NOMO-1 (cell line): ENCODE data around the gene TUBA3E.
"Not testable (repeated sequence)": the region's sequence is repeated elsewhere in the genome, so short reads cannot be mapped to it uniquely, and the experiment has no call there.

Source experiments
- DNase-seq, 2 experiments: peaks; one replicate each; lab custom pipeline; 2025; ENCODE audit not compliant: unreplicated experiment in 2 of 2; lab: John Stamatoyannopoulos, UW

Gene TUBA3E

GRCh38 chr2:130198343-130198742 lies at the start of gene TUBA3E:
TUBA3E (minus strand) TSS chr2:130198439; CDS start chr2:130198360, 79 bp downstream.
- DNase-seq = no peak

GRCh38 chr2:130246430-130246829 lies 48.2 kb upstream of the TUBA3E start:
- no peak for DNase-seq

- no peak for DNase-seq
Measured at GRCh38 chr2:130245976-130246375, 47.7 kb upstream of the TUBA3E start.

DNA sequence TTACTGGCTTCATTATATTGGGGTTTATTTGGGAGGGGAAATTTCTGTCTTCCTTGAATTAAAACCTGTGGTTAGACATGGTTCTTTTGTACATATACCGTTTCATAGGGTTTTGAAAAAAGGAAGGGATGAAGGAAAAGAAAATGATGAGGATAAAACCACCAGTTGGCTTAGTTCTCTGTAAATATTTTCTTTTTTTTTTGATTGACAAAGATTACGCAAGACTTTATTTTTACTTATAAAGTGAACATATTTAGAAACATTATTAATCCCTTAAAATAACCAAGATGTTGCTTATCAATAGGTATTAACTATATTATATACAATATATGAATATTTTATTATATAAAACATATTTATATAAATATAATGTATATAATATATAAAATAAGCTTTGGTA lies 45.1 kb upstream of the TUBA3E start:
- no peak for DNase-seq

GRCh38 chr2:130241041-130241707 lies 42.9 kb upstream of the TUBA3E start:
- no peak for DNase-seq

DNA sequence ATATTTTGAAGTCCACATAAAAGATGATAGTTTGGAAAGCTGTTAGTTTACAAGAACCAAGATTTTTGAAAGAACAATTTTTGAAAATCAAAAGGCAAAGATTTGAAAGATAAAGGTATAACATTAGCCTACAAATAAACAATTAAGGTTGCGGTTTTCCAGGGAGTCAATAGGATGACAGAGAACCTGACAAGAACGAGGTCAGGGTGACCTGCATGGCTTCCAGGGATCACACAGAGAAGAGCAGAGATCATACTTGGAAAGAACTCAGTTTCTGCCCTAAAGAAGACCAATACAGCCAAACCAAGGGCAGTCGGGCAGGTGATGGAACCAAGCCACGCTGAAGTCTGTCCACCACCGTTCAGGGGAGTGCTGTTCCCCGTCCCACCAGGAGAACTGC lies 41.3 kb upstream of the TUBA3E start:
- not testable (repeated sequence) for DNase-seq

- DNase-seq = not testable (repeated sequence)
Measured at GRCh38 chr2:130233066-130233465, 34.8 kb upstream of the TUBA3E start.

GRCh38 chr2:130231656-130232055 lies 33.4 kb upstream of the TUBA3E start:
- DNase-seq = no peak

- not testable (repeated sequence) for DNase-seq
Measured at GRCh38 chr2:130230907-130231306, 32.7 kb upstream of the TUBA3E start.

DNA sequence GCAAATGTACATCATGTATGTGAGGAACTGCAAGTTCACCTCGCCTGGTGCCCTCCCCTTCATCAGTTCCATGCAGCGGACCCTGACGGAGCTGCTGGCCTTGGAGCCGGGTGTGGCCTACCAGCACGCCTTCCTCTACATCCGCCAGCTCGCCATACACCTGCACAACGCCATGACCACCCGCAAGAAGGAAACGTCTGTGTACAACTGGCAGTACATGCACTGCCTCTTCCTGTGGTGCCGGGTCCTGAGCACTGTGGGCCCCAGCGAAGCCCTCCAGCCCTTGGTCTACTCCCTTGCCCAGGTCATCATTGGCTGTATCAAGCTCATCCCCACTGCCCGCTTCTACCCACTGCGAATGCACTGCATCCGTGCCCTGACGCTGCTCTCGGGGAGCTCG lies 32.1 kb upstream of the TUBA3E start:
- DNase-seq = not testable (repeated sequence)

- DNase-seq = not testable (repeated sequence)
Measured at GRCh38 chr2:130229161-130229510, 30.9 kb upstream of the TUBA3E start.

GRCh38 chr2:130228467-130229160 lies 30.4 kb upstream of the TUBA3E start:
- DNase-seq = not testable (repeated sequence)

DNA sequence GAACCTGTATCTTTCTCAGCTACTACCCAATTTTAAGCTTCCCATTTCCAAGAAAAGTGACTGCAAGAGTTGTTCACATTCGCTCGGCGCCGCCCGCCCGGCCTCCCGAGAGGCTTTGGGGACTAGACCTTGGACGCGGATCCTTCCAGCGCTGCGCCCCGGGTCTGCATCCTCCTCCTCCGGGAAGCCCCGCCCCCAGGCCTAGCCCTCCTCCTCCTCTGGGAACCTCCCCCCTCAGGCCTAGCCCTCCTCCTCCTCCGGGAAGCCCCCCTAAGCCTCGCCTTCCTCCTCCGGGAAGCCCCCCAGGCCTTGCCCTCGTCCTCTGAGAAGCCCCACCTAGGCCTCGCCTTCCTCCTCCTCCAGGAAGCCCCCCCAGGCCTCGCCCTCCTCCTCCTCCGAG lies 29.8 kb upstream of the TUBA3E start:
- DNase-seq = not testable (repeated sequence)

DNA sequence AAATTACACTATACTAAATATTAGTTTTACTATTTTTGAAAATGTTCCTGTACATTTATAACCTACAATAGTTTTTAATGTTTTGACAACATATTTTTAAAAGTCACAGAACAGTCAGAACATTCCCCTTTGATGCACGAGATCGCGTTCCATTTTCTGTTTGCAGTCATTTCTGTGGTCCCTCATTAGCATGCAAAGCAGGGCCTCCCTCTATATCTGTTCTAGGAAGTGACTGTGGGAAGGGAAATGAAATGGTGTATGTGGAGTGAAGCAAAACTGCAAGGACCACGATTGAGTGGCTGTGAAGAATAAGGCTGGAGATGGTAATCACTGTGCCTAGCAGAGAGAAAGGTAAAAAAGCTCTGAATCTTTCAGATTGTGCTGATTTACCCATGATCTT lies 24.3 kb upstream of the TUBA3E start:
- not testable (repeated sequence) for DNase-seq

DNA sequence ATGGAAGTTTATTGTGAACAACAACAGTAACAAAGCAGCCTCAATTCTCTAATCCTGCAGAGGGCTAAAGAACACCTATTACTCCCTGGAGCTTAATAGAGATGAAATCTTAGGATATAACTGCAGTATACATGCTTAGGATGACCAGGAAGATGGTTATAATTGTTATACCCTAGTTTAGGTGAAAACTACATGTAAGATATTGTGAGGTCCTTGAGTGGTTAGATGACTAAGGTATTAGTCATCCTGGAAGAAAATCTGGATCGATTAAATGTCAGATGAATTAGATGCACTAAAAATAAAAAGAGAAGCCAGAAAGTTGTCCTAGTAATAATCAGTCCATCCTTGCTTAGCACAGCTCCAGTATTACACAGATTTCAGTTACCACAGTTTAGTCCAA lies 22.3 kb upstream of the TUBA3E start:
- not testable (repeated sequence) for DNase-seq

DNA sequence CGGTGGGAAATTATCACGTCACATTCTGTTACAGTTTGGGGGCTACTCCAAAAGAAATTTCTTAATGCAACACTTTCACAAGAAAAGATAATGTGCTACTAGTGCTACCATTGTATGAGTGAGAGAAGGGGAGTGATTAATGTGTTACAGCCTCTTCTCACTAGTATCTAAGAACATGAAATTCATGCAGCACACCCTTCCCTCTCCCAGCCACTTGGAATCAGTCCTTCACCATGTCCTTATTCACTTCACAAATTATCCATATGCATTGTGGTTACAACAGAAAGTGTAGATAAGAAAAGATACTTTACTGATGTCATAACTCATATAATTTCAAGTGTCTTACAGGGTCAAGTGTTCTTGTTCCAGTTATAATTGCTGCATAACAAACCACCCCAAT lies 20.9 kb upstream of the TUBA3E start:
- DNase-seq = not testable (repeated sequence)

GRCh38 chr2:130207051-130207450 lies 8.8 kb upstream of the TUBA3E start:
- not testable (repeated sequence) for DNase-seq

GRCh38 chr2:130203150-130203549 lies 4.9 kb upstream of the TUBA3E start:
- DNase-seq = not testable (repeated sequence)

DNA sequence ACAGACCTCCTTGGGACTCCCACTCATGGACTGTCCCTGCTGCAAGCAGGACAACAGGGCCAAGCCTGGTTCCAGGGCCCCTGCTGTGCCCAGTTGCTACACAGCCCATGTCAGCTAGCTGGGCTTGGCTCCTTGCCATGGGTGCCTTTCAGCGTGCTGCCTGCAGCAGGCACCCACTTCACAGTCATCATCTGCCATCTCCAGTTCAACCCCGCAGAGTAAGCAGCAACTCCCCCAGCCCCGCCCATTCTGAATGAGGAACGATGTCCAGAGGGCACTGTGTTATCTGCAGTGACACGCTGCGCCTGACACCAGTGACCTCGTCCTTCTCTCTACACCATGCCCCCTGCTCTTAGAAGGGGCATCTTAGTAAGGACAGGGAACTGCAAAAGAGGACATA lies 4.3 kb upstream of the TUBA3E start:
- not testable (repeated sequence) for DNase-seq

- not testable (repeated sequence) for DNase-seq
Measured at GRCh38 chr2:130196052-130196451, 2.2 kb downstream of the TUBA3E start.

- DNase-seq = not testable (repeated sequence)
Measured at GRCh38 chr2:130195089-130195635, 3.1 kb downstream of the TUBA3E start.

- not testable (repeated sequence) for DNase-seq
Measured at GRCh38 chr2:130193824-130194223, 4.4 kb downstream of the TUBA3E start.
